ENCODE measurements around the gene GGCX.

- TF ChIP-seq ZNF274 (IDR thresholded peaks at IDR 0.05; ENCODE audit: low read depth, low read length) (no peak), SUZ12 (IDR thresholded peaks at IDR 0.05; ENCODE audit: extremely low read depth, insufficient read depth, insufficient read length) (no peak)
Observed at GRCh38 chr2:85549095-85549494, 12.2 kb downstream of the GGCX start.
